ENCODE measurements around the gene KLK1.

KLK1 gene

DNA sequence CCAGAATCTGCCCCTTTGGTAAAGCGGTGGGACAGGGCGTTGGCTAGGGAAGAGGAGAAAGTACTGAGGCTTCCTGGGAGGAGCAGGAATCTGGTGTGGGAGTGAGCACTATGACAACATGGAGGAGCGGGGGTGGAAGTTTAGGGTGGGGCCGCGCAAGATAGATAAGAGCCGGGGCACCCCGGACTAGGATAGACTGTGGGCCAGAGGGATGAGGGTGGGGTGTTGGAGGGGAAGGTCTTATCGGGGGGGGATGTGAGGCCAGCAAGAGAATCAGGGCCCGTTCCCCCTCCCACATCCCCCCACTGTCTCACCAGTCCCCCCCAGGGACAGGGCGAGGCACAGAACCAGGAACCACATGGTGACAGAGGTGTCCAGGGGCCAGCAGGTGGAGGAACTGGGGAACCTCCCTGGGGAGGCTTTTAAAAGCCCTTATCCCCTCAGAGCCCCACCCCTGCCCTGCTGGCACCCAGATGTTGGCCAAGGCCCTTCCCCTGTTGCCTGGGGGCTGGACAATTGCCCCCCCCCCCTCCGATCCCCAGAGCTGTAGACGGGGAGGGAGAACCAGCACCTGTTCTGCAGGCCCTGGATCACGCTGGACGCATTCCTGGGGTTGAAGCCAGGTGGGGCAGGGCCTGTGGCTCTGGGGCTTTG is at the start of gene KLK1:
KLK1 (minus strand) TSS at position 399 of the 654 bp plus-strand sequence; CDS start at position 360, 39 bp downstream.
- DNase-seq (ENCODE audit: low read depth), result no peak

DNA sequence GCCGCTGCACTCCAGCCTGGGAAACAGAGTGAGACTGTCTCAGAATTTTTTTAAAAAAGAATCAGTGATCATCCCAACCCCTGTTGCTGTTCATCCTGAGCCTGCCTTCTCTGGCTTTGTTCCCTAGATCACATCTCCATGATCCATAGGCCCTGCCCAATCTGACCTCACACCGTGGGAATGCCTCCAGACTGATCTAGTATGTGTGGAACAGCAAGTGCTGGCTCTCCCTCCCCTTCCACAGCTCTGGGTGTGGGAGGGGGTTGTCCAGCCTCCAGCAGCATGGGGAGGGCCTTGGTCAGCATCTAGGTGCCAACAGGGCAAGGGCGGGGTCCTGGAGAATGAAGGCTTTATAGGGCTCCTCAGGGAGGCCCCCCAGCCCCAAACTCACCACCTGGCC is 49.5 kb upstream of the KLK1 start, which contains the start of gene KLK2:
KLK2 (plus strand) TSS at position 384 of the 400 bp plus-strand sequence. CDS start 35 bp downstream, outside the sequence.
- DNase-seq (ENCODE audit: low read depth), result no peak

DNA sequence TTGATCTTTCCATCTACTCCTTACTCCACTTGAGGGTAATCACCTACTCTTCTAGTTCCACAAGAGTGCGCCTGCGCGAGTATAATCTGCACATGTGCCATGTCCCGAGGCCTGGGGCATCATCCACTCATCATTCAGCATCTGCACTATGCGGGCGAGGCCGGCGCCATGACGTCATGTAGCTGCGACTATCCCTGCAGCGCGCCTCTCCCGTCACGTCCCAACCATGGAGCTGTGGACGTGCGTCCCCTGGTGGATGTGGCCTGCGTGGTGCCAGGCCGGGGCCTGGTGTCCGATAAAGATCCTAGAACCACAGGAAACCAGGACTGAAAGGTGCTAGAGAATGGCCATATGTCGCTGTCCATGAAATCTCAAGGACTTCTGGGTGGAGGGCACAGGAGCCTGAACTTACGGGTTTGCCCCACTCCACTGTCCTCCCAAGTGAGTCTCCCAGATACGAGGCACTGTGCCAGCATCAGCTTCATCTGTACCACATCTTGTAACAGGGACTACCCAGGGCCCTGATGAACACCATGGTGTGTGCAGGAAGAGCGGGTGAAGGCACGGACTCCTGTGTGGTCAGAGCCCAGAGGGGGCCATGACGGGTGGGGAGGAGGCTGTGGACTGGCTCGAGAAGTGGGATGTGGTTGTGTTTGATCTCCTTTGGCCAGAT is 47.0 kb upstream of the KLK1 start:
- DNase-seq (ENCODE audit: low read depth), result no peak

DNA sequence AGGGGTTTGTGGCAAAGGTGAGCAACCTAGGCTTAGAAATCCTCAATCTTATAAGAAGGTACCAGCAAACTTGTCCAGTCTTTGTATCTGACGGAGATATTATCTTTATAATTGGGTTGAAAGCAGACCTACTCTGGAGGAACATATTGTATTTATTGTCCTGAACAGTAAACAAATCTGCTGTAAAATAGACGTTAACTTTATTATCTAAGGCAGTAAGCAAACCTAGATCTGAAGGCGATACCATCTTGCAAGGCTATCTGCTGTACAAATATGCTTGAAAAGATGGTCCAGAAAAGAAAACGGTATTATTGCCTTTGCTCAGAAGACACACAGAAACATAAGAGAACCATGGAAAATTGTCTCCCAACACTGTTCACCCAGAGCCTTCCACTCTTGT is 45.9 kb upstream of the KLK1 start:
- no peak for DNase-seq (ENCODE audit: low read depth)

DNA sequence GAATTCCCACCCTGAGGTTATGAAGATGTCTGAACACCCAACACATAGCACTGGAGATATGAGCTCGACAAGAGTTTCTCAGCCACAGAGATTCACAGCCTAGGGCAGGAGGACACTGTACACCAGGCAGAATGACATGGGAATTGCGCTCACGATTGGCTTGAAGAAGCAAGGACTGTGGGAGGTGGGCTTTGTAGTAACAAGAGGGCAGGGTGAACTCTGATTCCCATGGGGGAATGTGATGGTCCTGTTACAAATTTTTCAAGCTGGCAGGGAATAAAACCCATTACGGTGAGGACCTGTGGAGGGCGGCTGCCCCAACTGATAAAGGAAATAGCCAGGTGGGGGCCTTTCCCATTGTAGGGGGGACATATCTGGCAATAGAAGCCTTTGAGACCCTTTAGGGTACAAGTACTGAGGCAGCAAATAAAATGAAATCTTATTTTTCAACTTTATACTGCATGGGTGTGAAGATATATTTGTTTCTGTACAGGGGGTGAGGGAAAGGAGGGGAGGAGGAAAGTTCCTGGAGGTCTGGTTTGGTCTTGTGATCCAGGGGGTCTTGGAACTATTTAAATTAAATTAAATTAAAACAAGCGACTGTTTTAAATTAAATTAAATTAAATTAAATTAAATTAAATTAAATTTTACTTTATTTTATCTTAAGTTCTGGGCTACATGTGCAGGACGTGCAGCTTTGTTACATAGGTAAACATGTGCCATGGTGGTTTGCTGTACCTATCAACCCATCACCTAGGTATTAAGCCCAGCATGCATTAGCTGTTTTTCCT is 38.1 kb upstream of the KLK1 start:
- DNase-seq (ENCODE audit: low read depth), result no peak

DNA sequence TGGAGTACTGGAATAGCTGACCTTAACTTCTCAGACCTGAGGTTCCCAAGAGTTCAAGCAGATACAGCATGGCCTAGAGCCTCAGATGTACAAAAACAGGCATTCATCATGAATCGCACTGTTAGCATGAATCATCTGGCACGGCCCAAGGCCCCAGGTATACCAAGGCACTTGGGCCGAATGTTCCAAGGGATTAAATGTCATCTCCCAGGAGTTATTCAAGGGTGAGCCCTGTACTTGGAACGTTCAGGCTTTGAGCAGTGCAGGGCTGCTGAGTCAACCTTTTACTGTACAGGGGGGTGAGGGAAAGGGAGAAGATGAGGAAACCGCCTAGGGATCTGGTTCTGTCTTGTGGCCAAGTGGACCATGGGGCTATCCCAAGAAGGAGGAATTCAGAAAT is 37.4 kb upstream of the KLK1 start:
- no peak for DNase-seq (ENCODE audit: low read depth)

DNA sequence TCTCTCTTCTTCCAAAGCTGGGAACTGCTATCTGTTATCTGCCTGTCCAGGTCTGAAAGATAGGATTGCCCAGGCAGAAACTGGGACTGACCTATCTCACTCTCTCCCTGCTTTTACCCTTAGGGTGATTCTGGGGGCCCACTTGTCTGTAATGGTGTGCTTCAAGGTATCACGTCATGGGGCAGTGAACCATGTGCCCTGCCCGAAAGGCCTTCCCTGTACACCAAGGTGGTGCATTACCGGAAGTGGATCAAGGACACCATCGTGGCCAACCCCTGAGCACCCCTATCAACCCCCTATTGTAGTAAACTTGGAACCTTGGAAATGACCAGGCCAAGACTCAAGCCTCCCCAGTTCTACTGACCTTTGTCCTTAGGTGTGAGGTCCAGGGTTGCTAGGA is 36.3 kb upstream of the KLK1 start:
- no peak for DNase-seq (ENCODE audit: low read depth)

DNA sequence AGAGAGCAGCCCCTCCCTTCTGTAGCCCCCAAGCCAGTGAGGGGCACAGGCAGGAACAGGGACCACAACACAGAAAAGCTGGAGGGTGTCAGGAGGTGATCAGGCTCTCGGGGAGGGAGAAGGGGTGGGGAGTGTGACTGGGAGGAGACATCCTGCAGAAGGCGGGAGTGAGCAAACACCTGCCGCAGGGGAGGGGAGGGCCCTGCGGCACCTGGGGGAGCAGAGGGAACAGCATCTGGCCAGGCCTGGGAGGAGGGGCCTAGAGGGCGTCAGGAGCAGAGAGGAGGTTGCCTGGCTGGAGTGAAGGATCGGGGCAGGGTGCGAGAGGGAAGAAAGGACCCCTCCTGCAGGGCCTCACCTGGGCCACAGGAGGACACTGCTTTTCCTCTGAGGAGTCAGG is 35.3 kb upstream of the KLK1 start:
- DNase-seq (ENCODE audit: low read depth), result no peak

DNA sequence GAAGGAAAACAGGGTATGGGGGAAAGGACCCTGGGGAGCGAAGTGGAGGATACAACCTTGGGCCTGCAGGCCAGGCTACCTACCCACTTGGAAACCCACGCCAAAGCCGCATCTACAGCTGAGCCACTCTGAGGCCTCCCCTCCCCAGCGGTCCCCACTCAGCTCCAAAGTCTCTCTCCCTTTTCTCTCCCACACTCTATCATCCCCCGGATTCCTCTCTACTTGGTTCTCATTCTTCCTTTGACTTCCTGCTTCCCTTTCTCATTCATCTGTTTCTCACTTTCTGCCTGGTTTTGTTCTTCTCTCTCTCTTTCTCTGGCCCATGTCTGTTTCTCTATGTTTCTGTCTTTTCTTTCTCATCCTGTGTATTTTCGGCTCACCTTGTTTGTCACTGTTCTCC is 33.8 kb upstream of the KLK1 start:
- no peak for DNase-seq (ENCODE audit: low read depth)

DNA sequence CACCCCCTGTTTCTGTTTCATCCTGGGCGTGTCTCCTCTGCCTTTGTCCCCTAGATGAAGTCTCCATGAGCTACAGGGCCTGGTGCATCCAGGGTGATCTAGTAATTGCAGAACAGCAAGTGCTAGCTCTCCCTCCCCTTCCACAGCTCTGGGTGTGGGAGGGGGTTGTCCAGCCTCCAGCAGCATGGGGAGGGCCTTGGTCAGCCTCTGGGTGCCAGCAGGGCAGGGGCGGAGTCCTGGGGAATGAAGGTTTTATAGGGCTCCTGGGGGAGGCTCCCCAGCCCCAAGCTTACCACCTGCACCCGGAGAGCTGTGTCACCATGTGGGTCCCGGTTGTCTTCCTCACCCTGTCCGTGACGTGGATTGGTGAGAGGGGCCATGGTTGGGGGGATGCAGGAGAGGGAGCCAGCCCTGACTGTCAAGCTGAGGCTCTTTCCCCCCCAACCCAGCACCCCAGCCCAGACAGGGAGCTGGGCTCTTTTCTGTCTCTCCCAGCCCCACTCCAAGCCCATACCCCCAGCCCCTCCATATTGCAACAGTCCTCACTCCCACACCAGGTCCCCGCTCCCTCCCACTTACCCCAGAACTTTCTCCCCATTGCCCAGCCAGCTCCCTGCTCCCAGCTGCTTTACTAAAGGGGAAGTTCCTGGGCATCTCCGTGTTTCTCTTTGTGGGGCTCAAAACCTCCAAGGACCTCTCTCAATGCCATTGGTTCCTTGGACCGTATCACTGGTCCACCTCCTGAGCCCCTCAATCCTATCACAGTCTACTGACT is 31.2 kb upstream of the KLK1 start, which contains the start of gene KLK3:
KLK3 (plus strand) TSS at position 280 of the 775 bp plus-strand sequence; CDS start at position 321, 41 bp downstream.
- DNase-seq (ENCODE audit: low read depth), result no peak

DNA sequence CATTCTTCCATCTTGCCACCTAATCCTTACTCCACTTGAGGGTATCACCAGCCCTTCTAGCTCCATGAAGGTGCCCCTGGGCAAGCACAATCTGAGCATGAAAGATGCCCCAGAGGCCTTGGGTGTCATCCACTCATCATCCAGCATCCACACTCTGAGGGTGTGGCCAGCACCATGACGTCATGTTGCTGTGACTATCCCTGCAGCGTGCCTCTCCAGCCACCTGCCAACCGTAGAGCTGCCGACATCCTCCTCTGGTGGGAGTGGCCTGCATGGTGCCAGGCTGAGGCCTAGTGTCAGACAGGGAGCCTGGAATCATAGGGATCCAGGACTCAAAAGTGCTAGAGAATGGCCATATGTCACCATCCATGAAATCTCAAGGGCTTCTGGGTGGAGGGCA is 28.0 kb upstream of the KLK1 start:
- DNase-seq (ENCODE audit: low read depth), result no peak

DNA sequence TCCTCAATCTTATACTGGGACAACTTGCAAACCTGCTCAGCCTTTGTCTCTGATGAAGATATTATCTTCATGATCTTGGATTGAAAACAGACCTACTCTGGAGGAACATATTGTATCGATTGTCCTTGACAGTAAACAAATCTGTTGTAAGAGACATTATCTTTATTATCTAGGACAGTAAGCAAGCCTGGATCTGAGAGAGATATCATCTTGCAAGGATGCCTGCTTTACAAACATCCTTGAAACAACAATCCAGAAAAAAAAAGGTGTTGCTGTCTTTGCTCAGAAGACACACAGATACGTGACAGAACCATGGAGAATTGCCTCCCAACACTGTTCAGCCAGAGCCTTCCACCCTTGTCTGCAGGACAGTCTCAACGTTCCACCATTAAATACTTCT is 27.2 kb upstream of the KLK1 start:
- no peak for DNase-seq (ENCODE audit: low read depth)

DNA sequence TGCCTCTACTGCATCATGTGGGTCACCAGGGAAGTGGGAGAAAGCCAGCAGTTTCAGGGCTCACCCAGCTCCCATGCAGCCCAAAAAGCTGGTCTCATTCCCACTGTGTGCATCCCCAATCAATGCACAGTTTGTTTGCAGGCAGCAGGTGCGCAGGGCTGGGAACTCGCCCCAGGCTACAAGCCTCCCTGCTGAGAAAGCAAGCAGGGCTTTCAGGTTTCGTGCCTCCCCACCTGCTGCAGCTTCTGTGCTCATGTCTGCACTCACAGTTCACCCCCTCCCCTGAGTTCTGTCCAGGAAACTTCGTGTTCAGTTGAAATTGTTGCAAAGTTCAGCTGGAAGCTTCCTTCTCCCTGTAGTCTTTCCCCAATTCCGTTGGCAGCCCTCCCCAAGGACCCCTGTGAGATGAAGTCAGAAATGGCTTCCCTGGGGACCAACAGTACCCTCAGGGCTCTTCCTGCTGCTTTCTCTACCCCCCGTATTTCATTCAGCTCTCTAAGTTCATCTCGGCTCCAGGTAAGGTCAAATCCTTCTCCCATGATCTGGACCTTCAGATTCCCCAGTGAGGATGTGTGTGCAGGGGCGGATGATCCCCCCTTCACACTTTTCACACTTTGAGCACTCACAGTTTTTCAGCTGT is 20.8 kb upstream of the KLK1 start:
- no peak for DNase-seq (ENCODE audit: low read depth)

DNA sequence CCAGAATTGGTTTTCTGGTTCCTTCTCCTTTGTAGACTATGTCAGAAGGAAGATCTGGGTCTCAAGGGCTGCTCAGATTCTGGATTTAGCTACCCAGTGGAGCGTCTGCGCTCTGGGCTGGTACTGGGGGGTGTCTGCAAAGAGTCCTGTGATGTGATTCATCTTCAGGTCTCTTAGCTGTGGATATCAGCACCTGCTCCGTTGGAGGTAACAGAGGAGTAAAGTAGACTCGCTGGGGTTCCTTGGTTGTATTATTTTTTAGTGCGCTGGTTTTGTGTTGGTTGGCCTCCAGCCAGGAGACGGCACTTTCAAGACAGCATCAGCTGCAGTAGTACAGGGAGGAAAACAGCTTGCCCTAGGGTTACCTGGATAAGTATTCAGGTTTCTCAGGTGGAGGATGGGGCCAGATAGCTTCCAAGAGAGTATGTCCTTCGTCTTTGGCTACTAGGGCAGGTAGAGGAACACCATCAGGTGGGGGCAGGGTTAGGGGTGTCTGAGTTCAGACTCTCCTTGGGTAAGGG is 20.2 kb upstream of the KLK1 start:
- no peak for DNase-seq (ENCODE audit: low read depth)

DNA sequence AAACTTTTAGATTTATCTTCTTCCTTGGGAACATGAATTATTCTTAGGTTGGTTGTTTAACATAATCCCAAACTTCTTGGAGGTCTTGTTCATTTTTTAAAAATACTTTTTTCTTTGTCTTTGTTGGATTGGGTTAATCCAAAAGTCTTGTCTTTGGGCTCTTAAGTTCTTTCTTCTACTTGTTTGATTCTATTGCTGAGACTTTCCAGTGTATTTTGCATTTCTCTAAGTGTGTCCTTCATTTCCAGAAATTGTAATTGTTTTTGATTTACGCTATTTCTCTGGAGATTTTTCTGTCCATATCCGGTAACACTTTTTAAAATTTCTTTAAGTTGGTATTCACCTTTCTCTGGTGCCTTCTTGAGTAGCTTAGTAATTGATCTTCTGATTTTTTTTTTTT is 19.6 kb upstream of the KLK1 start:
- no peak for DNase-seq (ENCODE audit: low read depth)

DNA sequence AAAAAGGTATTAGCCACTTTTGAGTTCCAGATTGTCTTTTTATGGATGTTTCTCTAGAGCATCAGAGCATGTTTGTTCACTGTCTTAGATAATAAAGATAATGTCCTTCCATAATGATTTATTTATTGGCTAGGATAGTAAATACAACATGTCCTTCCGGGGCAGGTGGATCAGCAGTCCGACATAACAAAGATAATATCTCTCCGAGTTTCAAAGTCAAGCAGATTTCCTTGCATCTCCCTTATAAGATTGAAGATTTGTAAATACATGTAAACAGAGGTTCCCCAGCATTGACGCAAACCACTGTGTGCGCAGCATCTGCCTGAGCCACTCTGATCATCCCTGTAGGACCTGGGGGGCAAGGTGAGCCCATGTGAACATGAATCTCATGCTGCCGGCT is 18.5 kb upstream of the KLK1 start:
- DNase-seq (ENCODE audit: low read depth), result no peak

DNA sequence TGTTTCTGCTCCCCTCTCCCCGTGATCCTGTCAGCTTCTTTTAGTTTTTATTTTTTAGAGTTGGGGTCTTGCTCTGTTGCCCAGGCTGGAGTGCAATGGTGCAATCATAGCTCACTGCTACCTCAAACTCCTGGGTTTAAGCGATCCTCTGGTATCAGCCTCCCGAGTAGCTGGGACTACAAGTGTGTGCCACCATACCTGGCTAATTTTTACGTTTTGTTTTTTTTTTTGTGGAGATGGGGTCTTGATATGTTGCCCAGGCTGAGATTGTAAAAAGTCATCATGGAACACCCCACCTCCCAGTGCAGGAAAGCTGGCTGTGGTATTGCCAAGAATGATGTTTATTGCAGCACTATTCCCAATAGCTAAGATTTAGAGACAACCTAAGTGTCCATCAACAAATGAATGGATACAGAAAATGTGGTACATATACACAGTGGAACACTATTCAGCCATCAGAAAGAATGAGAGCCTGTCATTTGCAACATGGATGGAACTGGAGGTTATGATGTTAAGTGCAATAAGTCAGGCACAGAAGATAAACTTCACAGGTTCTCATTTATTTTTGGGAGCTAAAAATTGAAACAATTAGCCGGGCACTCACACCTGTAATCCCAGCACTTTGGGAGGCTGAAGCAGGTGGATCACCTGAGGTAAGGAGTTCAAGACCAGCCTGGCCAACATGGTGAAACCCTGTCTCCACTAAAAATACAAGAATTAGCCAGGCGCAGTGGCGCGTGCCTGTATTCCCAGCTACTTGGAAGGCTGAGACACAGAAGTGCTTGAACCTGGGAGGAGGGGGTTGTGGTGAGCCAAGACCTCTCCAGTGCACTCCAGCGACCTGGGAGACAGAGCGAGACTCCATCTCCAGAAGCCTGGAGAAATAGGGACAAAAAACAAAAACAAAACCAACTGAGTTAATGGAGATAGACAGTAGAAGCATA is 16.4 kb upstream of the KLK1 start:
- DNase-seq (ENCODE audit: low read depth), result no peak

DNA sequence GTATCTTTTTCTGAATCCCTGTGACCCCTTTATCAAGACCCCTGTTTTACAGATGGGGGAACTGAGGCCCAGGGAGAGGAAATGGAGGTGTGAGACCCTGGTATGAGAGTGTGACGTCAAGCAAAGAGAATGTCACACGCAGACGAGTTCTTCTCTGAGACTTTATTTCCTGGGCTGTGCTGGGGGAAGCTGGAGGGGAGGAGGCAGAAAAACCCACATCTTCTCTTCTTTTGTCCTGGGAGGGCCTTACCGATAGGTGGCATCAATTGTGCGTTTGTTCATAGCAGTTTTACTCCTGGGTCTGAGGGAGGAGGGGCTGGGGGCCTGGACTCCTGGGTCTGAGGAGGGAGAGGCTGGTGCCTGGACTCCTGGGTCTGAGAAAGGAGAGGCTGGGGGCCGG is 14.7 kb upstream of the KLK1 start:
- no peak for DNase-seq (ENCODE audit: low read depth)

DNA sequence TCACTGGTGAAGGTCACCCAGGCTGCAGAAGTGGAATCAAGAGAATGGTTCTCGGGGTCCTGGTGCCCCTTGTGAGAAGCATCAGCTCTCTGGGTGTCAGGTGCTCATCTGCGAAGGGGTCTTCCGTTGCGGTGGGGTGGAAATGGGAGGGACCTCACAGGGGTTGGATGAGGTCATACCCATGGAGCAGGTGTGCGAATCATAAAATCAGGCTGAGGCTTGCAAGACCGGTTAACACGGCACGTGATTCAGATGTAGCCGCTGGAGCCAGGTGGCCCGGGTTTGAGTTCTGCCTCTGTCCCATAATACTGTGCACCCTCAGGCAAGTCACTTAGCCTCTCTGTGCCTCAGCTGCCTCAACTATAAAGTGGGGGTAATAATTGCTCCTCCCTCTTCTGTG is 13.7 kb upstream of the KLK1 start:
- no peak for DNase-seq (ENCODE audit: low read depth)

DNA sequence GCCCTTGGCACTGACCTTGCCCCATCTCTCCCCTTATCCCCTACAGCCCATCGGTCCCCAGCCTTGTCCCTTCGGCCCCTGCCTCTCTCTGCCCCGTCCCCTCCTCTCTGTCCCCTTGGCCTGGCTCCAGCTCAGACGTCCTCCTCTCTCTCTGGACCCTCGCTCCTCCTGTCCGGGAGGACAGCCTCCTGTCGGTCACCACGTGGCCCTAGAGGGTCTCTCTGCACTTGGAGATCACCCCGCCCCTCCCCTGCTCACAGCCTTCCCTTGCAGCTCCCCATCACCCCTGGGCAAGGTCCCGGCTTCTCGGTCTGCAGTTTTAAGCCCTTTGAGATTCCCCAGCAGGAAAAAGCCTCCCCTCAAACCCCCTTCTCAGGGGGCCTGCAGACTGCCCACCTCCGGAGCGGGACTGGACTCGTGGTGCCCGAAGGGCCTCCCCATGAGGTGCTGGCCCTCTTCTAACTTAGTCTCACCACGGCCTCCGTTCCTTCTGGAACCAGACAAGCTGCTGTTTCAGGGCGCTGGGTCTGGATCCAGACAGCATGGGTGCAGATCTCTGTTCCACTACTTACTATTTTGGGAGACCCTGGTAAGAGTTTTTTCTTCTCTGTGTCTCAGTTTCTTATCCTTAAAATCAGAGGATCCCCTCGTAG is 13.1 kb upstream of the KLK1 start:
- no peak for DNase-seq (ENCODE audit: low read depth)

All from HS-27A (cell line).